Measurements from ENCODE around the gene GRIPAP1. TPM values are rescaled to one million over a fixed set of nuclear protein-coding genes. Genes with fewer than 3 reads are reported as not detected.
A peak's percentile ranks its signal among the peaks of the same experiment; 100 is the strongest.

Gene GRIPAP1
- total RNA-seq, 1 donor from 2014 or later: 43.4 TPM

- H3K27me3 ChIP-seq (ENCODE audit: insufficient read depth, low read length): no peaks in the 10 kb centered on the region
- peak overlapping the region; percentile 100 for H3K27ac ChIP-seq (ENCODE audit: low read depth, low read length)
- no peak for FAIRE-seq
- H3K27ac Mint-ChIP-seq (ENCODE audit: unreplicated experiment): peak overlapping the region; percentile 87
- H3K9ac ChIP-seq (ENCODE audit: low read length): peak overlapping the region; percentile 99
- H3K36me3 ChIP-seq (ENCODE audit: insufficient read depth, low read length): peaks cover 5% of the 10 kb centered on the region
- H3K9me3 Mint-ChIP-seq (ENCODE audit: unreplicated experiment): no peaks in the 10 kb centered on the region
- H3K4me1 ChIP-seq (ENCODE audit: insufficient read depth, low read length): peaks cover 11% of the 10 kb centered on the region
- peak overlapping the region; percentile 83 for H3K4me3 ChIP-seq (ENCODE audit: insufficient read depth, low read depth, low read length)
- peaks cover 44% of the 10 kb centered on the region for H4K20me1 ChIP-seq (ENCODE audit: insufficient read depth, low read length)
- peak overlapping the region; percentile 89 for H3K4me2 ChIP-seq (ENCODE audit: low read length)
- H2AFZ ChIP-seq (ENCODE audit: low read depth, low read length): no peak overlapping the region
- no peak for DNase-seq (ENCODE audit: low read depth)
- peaks cover 53% of the 10 kb centered on the region for H3K79me2 ChIP-seq (ENCODE audit: insufficient read depth, low read length)
- peaks cover 12% of the 10 kb centered on the region for H3K4me1 Mint-ChIP-seq (ENCODE audit: low read depth, unreplicated experiment)
- peaks cover 2% of the 10 kb centered on the region for H3K36me3 Mint-ChIP-seq (ENCODE audit: low read depth, unreplicated experiment)
- TF ChIP-seq EZH2 (IDR thresholded peaks at IDR 0.05; ENCODE audit: insufficient read depth, low read length) (no peak), CTCF (IDR thresholded peaks at IDR 0.05; ENCODE audit: insufficient read depth, low read depth, low read length) (no peak)
- peak overlapping the region; percentile 90 for H3K4me3 Mint-ChIP-seq (ENCODE audit: unreplicated experiment)
- H3K9me3 ChIP-seq (ENCODE audit: insufficient read depth, low read depth, low read length): no peaks in the 10 kb centered on the region
- H3K27me3 Mint-ChIP-seq (ENCODE audit: low read depth, unreplicated experiment): no peaks in the 10 kb centered on the region
Measured at GRCh38 chrX:48956728-48957414, 45.2 kb downstream of the GRIPAP1 start.

- H3K79me2 ChIP-seq (ENCODE audit: insufficient read depth, low read length): peaks cover 71% of the 10 kb centered on the region
- no peaks in the 10 kb centered on the region for H3K9me3 Mint-ChIP-seq (ENCODE audit: unreplicated experiment)
- H4K20me1 ChIP-seq (ENCODE audit: insufficient read depth, low read length): peaks cover 54% of the 10 kb centered on the region
Measured at GRCh38 chrX:48948589-48948988, 53.5 kb downstream of the GRIPAP1 start.

More at GRCh38 chrX:48948589-48948988, 53.5 kb downstream of the GRIPAP1 start:
- H3K4me1 Mint-ChIP-seq (ENCODE audit: low read depth, unreplicated experiment): peaks cover 6% of the 10 kb centered on the region
- Histone ChIP-seq H3K4me1 (ENCODE audit: insufficient read depth, low read length) (no peaks in the 10 kb centered on the region), H3K27me3 (ENCODE audit: insufficient read depth, low read length) (no peaks in the 10 kb centered on the region), H3K4me3 (ENCODE audit: insufficient read depth, low read depth, low read length) (no peak overlapping the region), H3K9me3 (ENCODE audit: insufficient read depth, low read depth, low read length) (no peaks in the 10 kb centered on the region), H3K9ac (ENCODE audit: low read length) (no peak overlapping the region), H3K27ac (ENCODE audit: low read depth, low read length) (no peak overlapping the region), H3K4me2 (ENCODE audit: low read length) (no peak overlapping the region), H3K36me3 (ENCODE audit: insufficient read depth, low read length) (no peaks in the 10 kb centered on the region), H2AFZ (ENCODE audit: low read depth, low read length) (no peak overlapping the region)
- H3K36me3 Mint-ChIP-seq (ENCODE audit: low read depth, unreplicated experiment): peaks cover 4% of the 10 kb centered on the region
- H3K27me3 Mint-ChIP-seq (ENCODE audit: low read depth, unreplicated experiment): no peaks in the 10 kb centered on the region
- no peak for TF ChIP-seq EZH2 (IDR thresholded peaks at IDR 0.05; ENCODE audit: insufficient read depth, low read length)
- TF ChIP-seq CTCF (IDR thresholded peaks at IDR 0.05; ENCODE audit: insufficient read depth, low read depth, low read length): no peak
- no peak for FAIRE-seq
- DNase-seq (ENCODE audit: low read depth): no peak
- no peak overlapping the region for H3K4me3 Mint-ChIP-seq (ENCODE audit: unreplicated experiment)
- no peak overlapping the region for H3K27ac Mint-ChIP-seq (ENCODE audit: unreplicated experiment)

Measured in astrocyte (in vitro differentiated cells and primary cell).